ENCODE measurements around the gene KDM3A. TPM values are rescaled to one million over a fixed set of nuclear protein-coding genes. Genes with fewer than 3 reads are reported as not detected.

KDM3A gene
- total RNA-seq, 2 experiments from 2014 or later: 50.0 to 54.0 TPM

DNA sequence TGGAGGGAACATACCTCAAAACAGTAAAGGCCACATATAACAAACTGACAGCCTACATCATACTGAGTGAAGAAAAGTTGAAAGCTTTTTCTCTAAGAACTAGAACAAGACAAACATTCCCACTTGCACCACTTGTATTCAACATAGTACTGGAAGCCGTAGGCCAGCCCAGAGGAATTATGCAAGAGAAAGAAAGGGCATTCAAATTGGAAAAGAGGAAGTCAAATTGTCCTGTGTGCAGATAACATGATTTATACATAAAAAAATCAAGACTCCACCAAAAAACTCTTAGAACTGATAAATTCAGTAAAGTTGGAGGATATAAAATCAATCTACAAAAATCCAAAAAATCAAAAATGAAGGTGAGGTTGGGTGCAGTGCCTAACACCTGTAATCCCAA is 8.0 kb upstream of the KDM3A start:
- CTCF ChIA-PET: interaction anchor here (1.1 kb wide), 1 partner anchor 9 kb away, joined by 4 read pairs; no protein-coding TSS in a partner anchor
- POLR2A ChIA-PET: no interaction called here

DNA sequence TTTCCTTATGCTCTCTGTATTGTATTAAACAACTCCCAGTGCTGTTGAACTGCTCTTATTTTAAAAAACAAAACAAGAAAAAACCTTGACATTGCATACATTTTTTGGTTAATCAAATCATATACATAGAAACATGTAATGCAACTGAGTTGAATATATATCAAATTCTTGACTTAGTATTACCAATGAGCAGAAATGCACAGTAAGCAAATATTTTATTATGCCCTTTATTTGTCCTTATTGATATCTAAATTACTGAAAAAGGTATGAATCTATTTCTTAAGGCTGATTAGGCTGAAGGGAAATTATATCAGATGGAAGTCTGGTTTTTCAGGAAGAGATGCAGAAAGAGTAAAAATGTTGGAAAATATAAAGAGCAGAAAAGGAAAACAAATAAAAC is 6.9 kb upstream of the KDM3A start:
- ChIA-PET POLR2A (no interaction called here), CTCF (interaction anchor here (1.1 kb wide), 1 partner anchor 8 kb away, joined by 4 read pairs; no protein-coding TSS in a partner anchor)

DNA sequence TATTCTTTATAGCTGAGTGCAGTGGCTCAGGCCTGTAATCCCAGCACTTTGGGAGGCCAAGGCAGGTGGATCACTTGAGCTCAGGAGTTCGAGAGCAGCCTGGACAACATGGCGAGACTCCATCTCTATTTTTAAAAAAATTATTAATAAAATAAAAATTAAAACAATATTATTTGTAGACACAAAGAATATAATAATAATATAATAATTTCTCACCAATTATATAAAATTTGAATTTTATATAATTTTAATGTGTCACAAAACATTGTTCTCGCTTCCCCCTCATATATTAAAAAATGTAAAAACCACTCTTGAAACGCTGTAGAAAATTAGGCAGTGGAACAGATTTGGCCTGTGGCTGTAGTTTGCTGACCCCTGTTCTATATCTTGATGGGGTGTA is 5.6 kb upstream of the KDM3A start:
- CTCF ChIA-PET: no interaction called here
- POLR2A ChIA-PET: no interaction called here

DNA sequence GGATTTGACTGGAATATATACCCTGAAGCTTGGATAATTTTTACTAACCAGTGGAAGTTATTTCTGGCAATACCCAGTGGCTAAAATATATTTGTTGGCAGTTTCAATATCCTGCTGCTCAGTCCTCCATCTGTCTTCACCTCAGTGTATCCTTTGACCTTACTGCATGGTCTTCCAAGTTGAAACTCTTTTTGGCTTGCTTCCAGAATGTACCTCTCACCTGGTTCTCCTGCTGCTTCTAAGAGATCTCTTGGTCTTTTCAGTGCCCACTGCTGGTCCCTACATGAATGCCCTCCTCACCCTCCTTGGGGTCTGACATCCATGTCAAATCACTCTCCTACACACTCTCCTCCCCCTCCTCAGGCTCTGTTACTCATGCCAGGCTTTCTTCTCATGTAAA is 4.8 kb upstream of the KDM3A start:
- POLR2A ChIA-PET: no interaction called here
- CTCF ChIA-PET: interaction anchor here (0.6 kb wide), 1 partner anchor 1361 kb away, joined by 3 read pairs; no protein-coding TSS in a partner anchor

DNA sequence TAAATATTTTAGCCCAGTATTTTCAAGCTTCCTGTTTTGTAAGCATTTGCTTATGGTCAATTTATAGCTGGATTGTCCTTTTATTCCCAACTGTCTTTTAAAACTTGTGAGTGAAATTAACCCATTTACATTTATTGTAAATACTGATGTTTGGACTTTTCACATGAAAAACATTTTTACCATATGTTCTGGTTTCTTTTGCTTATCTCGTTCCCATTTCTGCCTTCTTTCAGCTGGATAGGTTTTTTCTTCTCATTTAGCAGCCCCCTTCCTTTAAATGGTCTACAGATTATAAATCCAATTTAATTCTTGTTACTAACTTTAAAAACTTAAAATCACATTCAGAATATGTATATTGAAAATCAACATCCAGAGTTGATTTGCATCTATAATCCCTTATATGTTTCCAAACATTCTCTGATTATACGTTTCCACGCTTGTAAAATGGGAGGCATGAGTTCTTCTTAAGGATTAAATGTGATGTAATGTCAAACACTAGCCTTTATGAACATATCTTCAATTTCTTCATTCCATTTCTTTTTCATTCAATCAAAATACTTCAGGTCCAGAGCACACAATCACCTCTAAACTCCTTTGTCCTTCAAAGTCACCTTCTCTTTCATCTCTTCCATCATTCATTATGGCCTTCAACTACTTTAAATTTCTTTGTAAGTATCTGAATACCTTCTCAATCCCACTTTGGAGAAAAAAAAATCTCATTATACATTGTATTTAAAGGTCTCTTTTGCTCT is 1.1 kb upstream of the KDM3A start:
- POLR2A ChIA-PET: interaction anchor here (1.4 to 2.0 kb wide), 4 partner anchors 123 to 1576 kb away, joined by 3 to 8 read pairs (median 6); partner anchors contain the start of genes CHMP3 and RNU2-63P
- CTCF ChIA-PET: no interaction called here

DNA sequence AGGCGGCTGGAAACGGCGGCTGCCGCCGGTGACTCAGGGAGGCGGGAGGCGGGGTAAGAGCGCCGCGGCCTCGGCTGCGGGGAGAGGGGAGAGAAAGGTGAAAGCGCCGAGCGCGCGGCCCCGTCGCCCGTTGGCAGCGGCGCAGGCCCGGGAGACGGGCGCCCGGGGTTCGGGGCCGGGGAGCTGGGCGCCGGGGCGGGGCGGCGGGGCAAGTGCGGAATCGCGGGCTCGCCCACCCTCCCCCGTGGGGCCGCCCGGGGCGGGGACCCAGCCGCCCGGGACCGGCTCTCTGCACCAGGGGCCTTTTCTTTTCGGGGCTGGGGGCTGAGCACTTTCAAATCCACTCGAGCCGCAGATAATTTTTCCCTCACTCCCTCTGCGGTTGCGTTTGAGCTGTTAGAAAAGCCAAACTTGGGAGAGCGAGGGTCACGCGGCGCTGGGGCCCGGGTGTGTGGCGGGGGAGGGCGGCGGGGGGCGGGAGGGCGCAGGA is 266 bp downstream of the KDM3A start:
- ChIA-PET POLR2A (interaction anchor here (0.6 to 2.0 kb wide), 11 partner anchors 121 to 1575 kb away, joined by 3 to 8 read pairs (median 4); partner anchors contain the start of genes CD8A, CHMP3, IMMT and MRPL35), CTCF (interaction anchor here (1.6 to 1.9 kb wide), 3 partner anchors 8 to 220 kb away, joined by 4 read pairs; no protein-coding TSS in a partner anchor)

DNA sequence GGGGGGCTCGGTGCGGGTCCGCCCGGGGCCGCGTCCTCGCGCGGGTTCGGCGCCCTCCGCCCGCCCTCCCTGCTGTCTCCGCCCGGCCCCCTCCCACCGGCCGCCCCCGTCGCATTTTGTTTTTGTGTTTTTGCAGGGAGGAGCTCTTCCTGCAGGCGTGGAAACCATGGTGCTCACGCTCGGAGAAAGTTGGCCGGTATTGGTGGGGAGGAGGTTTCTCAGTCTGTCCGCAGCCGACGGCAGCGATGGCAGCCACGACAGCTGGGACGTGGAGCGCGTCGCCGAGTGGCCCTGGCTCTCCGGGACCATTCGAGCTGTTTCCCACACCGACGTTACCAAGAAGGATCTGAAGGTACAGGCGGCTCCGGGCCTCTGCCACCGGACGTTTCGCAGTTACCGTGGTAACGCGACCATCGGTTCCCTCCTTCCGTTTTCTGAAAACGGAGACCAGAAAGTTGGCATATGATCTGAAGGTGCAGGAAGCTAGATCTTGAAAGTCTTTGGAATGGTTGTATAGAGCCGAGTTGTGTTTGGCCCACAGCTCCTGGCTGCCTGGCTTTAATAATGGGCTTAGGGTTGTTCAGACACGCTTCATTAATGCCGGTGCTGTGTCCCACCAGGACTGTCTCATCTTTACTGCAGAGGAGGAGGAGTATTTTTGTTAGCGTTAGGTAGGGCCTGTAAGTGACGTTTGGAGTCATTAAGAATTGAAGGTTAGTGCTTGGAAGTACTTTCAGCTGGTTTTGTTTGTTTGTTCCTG is 891 bp downstream of the KDM3A start:
- ChIA-PET POLR2A (interaction anchor here (0.6 to 2.0 kb wide), 11 partner anchors 14 to 1574 kb away, joined by 3 to 8 read pairs (median 4); partner anchors contain the start of genes CD8A, IMMT, POLR1A and PTCD3), CTCF (interaction anchor here (0.6 to 1.9 kb wide), 5 partner anchors 8 to 221 kb away, joined by 3 to 4 read pairs (median 4); no protein-coding TSS in a partner anchor)

DNA sequence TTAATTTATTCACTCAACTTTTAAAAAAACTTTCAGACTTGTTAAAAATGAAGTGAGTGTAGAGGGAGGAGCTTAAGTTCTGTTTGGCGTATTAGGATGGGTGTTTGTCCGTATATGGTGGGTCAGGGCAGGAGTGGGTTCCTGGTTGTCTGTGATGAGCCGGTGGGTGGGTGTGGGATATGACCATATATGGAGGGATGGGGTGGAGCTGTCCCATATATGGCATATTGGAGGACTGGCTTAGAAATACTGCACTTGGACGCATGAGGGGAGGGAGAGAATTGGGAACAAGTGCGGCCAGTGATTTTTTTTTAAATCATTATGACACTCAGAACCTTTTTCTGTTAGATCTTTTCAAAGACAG is 1.5 kb downstream of the KDM3A start:
- ChIA-PET POLR2A (interaction anchor here (0.5 kb wide), 1 partner anchor 304 kb away, joined by 3 read pairs; no protein-coding TSS in a partner anchor), CTCF (interaction anchor here (0.6 to 1.9 kb wide), 6 partner anchors 9 to 222 kb away, joined by 3 to 4 read pairs (median 4); no protein-coding TSS in a partner anchor)

DNA sequence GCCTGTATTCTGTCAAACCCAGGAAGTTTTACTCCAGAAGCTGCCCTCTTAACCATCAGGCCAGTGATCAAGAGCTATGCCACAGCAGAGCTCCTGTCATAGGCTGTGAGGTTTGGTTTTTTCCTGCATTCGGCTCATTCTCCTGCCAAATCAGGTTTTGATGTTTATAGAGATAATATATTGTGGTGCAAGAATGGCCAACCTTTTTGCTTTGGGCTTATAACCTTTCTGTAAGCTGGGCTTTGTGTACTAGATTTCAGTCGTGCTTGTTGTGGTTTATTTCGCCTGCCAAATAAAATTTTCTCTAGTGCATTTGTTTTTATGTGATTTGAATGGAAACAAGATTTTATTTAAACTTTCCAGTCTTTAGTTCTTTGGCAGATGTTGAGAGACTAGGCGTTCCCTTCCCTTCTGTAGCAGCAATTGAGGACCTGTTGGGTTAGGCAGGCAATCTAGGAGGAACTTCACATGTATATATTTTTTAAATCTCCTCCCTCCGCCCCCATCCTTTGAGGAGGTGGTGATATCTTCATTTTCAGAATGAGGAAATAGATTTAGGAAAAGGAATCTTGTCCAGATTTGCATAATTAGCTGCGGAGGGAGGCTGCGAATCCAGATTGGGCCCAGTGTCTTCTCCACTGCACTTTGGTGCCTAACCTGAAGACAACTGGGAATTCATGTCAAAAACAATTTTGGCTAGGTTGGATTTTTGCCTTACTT is 2.6 kb downstream of the KDM3A start:
- ChIA-PET POLR2A (no interaction called here), CTCF (interaction anchor here (1.5 kb wide), 1 partner anchor 19 kb away, joined by 3 read pairs; no protein-coding TSS in a partner anchor)

DNA sequence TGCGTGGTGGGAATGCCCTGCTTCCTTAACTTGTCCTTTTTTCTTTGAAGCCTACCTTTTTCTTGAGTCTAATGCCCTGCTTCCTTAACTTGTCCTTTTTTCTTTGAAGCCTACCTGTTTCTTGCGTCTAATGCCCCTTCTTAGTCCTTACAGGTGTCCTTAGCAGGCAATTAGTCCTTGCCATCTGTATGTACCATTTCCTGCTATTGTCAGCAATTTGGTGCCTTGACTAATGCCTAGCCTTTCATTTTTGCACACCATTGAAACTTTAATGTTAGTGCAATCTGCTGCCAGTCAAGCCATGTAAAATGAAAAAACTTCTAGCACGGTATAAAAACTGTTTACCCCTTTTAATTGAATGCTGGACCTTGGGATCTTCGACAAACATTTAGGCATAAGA is 4.3 kb downstream of the KDM3A start:
- ChIA-PET POLR2A (no interaction called here), CTCF (no interaction called here)

DNA sequence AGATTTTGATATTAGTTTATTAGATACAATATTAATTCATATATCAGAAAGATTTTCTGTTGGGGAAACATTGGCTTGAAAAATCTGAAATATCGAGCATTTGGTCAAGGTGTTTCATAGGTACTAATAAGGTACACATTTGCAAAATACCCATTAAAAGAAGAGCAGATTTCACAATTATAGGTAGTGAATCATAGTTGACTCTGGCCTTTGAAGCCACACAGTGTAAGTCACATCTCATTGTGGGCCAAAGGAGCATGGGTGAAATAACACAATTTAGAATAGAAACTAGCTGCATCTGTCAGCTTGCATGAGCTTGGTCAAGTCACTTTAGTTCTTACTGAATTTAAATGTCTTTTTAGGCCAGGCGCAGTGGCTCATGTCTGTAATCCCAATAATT is 4.9 kb downstream of the KDM3A start:
- POLR2A ChIA-PET: no interaction called here

DNA sequence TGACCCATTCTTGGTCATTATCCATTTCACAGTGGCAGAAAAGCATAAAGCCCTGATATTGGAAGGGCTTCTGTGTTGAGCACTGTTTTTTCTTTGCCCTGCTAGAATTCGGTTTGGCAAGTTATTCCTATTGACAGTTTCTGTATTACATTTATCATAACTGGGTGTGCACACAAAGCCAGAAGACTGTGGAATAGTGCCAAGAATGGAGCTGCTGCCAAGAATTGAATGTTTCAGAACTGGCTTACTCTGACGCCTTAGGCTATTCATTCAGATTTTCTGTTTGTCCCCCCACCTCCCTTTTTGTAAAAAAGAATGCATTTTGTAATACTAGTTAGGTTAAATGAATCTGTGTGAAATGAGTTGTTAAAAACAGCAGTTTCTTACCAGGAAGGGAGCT is 12.7 kb downstream of the KDM3A start:
- ChIA-PET CTCF (no interaction called here), POLR2A (no interaction called here)

More for the DNA sequence above, 4.9 kb downstream of the KDM3A start:
- CTCF ChIA-PET: no interaction called here

DNA sequence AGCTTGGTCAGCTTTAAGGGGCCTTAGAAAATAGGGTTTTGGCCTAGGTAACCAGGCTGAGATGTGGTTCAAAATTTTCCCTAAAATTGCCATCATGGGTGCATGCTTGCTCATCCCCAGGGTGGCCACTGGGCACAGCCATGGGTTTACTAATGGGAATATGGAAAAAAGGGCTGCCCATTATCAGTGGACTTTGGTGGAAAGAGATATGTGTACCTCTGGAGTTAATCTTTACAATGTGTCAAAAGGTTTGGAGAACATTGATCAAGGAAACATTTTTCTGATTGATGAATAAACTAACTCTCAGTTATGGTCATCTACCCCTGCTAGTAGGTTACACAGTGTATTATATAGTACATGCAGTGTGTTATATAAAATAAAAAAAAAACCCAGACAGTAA is 13.1 kb downstream of the KDM3A start:
- POLR2A ChIA-PET: no interaction called here

DNA sequence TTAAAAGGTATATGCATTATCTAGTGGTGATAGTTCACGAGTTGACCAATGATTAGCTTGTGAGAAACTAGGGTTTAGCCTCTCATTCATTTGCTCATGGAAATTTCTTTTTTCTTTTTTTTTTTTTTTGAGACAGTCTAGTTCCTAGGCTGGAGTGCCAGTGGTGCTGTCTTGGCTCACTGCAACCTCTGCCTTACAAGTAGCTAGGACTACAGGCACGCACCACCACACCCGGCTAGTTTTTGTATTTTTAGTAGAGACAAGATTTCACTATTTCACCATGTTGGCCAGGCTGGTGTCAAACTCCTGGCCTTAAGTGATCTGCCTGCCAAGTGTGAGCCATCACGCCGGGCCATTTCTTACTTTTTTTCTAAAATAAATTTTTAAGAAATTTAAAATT is 14.0 kb downstream of the KDM3A start:
- POLR2A ChIA-PET: no interaction called here
- CTCF ChIA-PET: interaction anchor here (0.7 to 1.4 kb wide), 2 partner anchors 13 to 300 kb away, joined by 4 read pairs; no protein-coding TSS in a partner anchor

More for the DNA sequence above, 13.1 kb downstream of the KDM3A start:
- CTCF ChIA-PET: no interaction called here

DNA sequence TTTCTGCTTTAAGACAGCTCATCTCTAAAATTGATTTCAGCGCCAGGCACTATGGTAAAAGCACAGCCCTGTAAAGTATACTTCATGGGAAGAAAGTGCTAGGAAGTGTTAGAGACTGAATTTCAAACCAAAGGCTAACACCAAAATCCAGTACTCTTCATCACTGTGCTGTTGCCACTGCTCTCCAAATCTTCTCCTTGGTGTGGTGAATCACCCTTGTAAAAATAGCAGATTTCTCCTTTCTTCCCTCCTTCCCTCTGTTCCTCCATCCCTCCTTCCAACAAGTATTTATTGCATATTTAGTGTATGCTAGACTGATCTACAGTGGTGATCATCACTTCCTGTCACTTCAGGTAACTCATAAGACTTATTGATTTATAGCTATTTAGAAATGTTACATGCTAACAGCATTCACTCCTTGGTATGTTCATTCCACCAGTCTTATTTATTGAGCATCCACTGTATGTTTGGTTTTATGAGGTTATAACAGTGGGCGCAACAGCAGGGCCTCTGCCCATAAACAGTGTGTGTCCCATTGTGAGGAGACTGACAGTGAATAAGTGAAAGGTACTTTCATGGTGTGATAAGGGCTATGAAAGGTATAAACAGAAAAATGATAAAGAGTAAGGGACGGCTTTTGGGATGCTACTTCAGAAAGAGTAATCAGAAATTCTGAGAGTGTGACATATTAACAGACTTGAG is 20.0 kb downstream of the KDM3A start:
- CTCF ChIA-PET: no interaction called here
- POLR2A ChIA-PET: no interaction called here

DNA sequence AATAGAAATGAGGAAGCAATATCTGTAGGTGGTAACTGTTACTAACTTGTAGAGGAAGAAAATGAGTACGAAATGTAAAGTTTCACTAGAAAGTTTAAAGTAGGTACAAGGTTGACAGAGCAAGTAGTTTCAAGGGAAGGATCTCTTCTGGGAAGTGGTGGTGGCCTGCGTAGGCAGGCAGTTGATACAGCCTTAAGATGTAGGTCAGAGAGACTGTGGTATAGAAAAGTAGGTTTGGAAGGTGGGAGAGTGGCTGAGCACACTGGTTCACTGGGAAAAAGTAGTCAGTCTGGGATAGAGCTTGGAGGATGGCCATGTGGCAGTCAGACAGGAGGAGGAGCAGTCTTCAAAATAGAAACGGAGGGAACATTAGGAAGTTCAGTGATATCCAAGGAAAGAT is 23.5 kb downstream of the KDM3A start:
- ChIA-PET POLR2A (no interaction called here), CTCF (no interaction called here)

DNA sequence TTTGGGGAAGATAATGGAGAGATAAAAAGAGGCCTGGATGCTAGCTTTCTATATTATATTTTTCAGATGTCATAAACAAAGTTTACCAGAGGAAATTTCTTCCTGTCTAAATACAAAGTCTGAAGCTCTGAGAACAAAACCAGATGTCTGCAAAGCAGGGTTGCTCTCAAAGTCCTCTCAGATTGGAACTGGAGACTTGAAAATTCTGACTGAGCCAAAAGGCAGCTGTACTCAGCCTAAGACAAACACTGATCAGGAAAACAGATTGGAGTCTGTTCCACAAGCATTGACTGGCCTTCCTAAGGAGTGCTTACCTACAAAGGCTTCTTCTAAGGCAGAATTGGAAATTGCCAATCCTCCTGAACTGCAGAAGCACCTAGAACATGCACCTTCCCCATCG is 25.1 kb downstream of the KDM3A start:
- POLR2A ChIA-PET: no interaction called here
- CTCF ChIA-PET: no interaction called here

DNA sequence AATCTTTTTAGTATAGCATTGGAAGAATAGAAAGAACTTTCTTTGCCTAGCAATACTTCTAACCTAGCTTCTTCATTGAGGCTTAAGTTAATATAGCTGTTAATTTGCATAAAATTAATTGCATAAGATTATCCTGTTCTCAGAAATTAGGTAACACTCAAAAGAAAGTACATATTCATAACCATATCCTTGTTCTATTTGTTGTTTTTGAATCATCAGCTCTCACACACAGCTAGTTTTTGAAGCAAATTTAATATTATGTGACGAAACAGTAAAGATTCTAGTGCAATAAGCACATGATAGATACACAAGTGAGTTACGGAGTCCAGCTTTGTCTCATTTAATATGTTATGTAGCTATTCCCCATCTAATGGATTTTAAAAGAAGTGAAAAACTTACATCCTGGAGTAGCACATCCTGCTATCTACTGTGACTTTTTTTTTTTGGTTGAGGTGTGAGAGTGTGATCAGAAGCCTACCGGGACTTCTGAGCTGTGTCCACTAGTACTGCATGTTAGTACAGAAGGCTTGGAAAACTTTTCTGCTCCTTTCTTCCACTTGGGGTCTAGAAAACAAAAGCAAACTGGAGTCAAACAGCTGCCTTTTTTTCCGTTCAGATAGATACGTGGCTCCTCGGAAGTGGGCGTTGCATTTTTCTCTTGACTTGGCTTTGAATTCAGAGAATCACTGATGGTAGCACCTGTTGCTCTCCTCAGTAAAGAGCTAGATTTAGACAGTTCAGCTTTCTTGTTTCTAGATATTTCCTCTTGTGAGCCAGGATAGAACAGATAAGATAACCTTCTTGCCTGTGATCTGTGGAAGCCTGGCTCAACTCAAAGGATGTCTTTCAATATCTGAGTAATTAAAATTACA is 27.2 kb downstream of the KDM3A start:
- ChIA-PET POLR2A (no interaction called here), CTCF (no interaction called here)

Data from activated CD8-positive, alpha-beta memory T cell treated with anti-CD3 and anti-CD28 coated beads for 36 hours (primary cell).